Transverse colon (tissue), 3 donors: ENCODE data around the gene GCNT2.

Source experiments
- CTCF ChIP-seq, 5 experiments: fragments of 200-600 bp in 3 of 5; fragments of 450-650 bp in 2 of 5; sonication (generic) in 3 of 5; IDR thresholded peaks; 1 replicate in 2 of 5; 2 replicates in 3 of 5; pipeline ENCODE4 v1.5.1; 2016 to 2017; ENCODE audit warnings: antibody characterized with exemption in 5 of 5, inconsistent platforms in 3 of 5, mild to moderate bottlenecking in 2 of 5, moderate library complexity in 1 of 5
- EP300 ChIP-seq: sonication (generic); formaldehyde crosslinking; IDR thresholded peaks from one replicate; pipeline ENCODE4 v1.6.1; 2017; ENCODE audit warnings: antibody characterized with exemption, low read depth

DNA sequence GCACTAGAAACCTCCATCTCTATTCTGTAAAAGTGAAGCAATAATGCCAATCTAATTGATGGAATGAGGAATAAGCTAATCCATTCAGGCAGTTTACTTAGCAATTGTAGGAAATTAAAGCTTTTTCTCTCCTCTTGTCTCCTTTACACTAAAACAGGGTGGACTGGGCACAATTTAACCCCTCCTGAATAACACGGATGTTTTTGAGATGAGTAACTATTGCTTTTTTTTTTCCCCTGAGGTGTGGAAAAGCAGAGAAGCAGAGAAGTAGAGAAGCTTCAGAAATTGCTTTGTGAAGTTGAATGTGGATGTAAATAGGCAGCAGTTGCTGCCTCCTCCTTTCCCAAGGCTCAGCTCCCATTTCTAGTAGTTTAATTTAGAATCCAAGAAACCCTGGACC is 40.0 kb upstream of the GCNT2 start:
- TF ChIP-seq CTCF (IDR thresholded peaks at IDR 0.05) (no peak), EP300 (no peak)
